Stimulated activated CD4-positive, alpha-beta T cell treated with anti-CD3 and anti-CD28 coated beads, Interleukin-4, amount 100 ng/mL, for 24 hours (primary cell): ENCODE measurements around the gene PLPPR5.
"Not testable (repeated sequence)": the region's sequence is repeated elsewhere in the genome, so short reads cannot be mapped to it uniquely, and the experiment has no call there.

Experiments used
- DNase-seq: peaks from one replicate; pipeline ENCODE4 v3.0.0-alpha.2; 2020

PLPPR5 gene, protein sequence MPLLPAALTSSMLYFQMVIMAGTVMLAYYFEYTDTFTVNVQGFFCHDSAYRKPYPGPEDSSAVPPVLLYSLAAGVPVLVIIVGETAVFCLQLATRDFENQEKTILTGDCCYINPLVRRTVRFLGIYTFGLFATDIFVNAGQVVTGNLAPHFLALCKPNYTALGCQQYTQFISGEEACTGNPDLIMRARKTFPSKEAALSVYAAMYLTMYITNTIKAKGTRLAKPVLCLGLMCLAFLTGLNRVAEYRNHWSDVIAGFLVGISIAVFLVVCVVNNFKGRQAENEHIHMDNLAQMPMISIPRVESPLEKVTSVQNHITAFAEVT

DNA sequence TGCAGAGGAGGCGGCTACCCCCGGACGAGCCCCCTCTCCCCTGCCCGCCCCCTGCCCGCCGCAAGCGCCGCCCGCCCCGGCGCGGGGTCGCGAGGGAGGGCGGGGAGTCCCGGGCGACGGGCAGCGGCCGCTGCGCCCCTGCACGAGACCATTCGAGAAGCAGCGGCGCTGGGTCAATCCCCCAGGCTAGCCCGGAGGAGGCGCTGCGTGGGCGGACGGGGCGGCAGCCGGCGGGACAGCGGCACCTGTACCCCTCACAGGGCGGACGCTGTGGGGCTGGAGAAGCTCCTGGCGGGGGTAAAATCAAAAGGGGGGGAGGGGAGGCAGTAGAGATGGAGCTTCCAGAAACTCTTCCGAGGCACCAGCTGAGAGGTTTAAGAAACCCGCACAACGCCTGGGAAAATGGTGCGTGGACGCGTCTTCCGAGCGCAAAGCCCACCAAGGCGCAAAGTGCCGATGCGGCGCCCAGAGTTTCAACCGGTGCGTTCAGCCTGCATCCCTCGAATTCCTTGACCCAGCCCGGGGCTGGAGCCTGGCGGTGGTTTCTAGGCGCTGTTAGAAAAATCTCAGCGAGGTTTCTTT is at the start of gene PLPPR5:
Gene PLPPR5 (minus strand): TSS at position 1 of the 582 bp plus-strand sequence. CDS start 190 bp downstream, outside the sequence.
- DNase-seq, result no peak

DNA sequence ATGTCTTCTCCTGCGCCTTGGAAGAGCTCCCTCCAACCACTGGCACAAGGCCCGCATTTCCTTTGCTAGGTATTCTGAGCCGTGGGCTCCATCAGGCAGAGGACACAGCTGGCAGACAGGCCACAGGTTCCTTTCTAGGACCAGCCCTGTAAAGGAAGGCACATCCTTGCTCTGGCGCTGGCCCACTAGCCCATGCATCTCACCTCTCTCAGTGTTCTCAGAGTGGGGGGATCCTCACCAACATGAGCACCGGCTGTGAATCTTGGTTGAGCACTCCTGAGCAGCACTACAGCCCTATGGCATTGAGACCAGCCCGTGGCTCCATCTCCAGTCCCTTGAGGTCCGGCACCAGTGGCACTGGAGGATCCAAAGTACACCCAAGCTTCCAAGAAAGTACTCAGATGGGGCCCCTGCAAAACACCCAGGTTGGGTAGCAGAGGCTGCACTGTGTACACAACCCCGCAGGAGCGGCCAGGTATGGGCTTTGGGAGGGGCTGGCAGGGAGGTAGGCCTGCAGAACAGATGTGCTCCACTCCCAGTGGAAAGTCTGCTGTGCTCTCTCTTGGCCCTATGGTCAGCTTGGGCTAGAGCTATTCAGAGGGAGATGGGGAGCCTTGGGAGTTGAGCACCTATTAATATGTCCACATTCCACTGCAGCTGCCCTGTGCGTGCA is 47.1 kb upstream of the PLPPR5 start:
- DNase-seq, result no peak

DNA sequence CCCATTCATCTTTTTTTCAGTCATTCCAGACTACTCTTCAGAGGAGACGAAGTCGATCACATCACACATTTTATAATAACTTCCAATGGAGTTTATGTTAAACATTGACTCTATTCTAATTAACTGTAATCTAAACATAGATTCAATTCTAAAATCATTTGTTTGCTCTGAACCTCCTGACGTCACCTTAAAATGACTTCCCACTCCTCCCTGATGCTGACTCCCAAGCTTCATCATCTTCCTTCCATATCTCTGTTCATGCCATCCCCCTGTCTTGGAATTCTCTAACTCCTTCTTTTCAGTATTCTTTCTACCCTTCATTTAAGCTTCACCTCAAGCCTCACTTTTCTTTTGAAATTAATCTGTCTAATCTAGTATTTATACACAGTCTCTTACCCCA is 45.1 kb upstream of the PLPPR5 start:
- no peak for DNase-seq

DNA sequence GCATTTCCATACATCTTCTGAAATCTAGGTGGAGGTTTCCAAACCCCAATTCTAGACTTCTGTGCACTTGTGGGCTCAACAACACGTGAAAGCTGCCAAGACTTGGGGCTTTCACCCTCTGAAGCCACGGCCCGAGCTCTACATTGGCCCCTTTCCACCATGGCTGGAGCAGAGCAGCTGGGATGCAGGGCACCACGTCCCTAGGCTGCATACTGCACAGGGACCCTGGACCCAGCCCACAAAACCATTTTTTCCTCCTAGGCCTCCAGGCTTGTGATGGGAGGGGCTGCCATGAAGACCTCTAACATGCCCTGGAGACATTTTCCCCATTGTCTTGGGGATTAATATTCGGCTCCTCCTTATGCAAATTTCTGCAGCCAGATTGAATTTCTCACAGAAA is 32.1 kb upstream of the PLPPR5 start:
- DNase-seq, result not testable (repeated sequence)

DNA sequence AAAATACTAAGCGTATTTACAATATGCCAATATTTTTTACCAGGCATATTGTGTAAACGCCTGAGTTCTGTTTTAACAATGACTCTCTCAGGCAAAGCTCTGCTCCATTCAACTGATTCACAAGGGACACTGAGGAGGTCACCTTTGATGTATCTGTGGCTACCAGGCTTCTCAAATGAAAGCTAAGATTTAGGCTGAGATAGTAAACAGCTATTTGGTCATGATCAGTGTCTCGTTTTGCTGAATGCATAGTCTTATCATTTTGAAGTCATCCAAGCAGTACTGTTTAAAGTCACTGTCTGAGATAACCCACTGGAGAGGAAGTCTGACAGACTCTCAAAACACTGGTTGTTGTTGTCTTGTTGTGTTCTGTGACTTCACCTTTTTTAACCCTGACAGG is 13.7 kb upstream of the PLPPR5 start:
- no peak for DNase-seq

DNA sequence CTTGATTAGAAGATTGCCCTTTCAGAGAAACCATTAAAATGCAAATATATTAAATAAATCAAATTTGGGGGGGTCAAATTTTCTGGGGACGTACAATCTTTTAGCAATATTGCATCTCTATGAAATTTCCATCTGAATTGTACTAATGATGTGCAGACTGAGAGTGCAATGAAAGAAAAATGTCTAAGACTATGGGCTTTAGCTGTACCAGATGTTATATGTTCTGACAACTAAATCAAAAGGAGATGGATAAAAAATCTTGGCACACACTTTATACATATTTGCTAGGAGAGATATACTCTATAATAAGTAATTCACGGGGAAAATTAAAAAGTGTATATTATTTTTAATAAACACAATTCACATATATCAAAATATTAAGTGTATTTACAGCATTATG is 13.0 kb upstream of the PLPPR5 start:
- no peak for DNase-seq

DNA sequence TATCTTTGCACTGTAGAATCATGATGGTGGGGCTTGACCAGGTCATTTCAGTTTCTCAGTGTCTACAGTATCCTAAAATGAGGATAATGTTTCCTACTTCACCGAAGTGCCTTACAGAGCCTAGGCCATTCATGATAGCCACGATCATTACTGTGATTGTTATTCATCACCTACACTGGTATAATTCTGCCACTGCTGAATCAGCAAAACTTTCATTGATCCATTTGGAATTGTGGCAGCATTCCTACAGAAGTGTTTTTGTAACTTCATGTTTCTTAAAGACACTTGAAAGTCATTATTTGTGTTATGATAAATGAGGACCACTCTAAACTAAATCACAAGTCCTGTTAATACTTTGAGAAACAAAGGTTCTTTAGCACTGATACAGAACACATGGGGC is 6.0 kb upstream of the PLPPR5 start:
- no peak for DNase-seq

DNA sequence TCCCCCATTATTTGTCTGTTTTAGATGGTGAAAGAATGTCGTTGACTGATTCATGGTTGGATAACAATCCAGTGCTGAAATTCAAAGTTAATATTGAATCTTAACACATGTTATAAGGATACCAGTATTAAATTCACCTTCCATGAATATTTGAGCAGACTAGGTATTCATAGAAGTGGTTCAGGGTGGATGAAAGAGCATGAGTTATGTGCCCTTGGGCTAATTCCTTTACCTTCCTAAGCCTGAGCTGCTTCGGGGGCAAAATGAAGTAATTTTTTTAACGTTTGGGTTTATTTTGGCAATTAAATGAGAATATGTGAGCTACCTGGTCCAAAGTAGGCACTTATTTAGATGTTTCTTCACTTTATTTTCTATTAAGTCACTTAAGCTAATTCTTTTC is 2.7 kb upstream of the PLPPR5 start:
- no peak for DNase-seq

DNA sequence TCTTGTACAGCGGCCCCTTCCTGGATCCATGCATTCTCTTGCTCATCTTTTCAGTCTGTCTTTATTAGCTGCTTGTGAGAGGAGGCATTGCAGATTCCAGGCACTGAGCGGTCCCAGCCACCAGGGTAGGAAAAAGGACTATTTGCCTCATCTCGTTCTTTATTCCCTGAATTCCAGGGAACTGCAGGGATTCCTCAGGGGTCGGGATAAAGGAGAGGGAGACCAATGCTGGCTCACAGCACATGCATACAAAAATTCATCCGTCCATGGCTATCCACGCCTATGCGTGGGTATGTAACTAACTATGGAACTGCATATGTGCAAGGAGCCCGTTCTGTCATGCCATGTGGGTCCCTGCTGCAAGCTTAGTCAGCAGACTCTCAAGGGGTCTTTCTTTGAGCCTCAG is 879 bp upstream of the PLPPR5 start:
- DNase-seq, result no peak

DNA sequence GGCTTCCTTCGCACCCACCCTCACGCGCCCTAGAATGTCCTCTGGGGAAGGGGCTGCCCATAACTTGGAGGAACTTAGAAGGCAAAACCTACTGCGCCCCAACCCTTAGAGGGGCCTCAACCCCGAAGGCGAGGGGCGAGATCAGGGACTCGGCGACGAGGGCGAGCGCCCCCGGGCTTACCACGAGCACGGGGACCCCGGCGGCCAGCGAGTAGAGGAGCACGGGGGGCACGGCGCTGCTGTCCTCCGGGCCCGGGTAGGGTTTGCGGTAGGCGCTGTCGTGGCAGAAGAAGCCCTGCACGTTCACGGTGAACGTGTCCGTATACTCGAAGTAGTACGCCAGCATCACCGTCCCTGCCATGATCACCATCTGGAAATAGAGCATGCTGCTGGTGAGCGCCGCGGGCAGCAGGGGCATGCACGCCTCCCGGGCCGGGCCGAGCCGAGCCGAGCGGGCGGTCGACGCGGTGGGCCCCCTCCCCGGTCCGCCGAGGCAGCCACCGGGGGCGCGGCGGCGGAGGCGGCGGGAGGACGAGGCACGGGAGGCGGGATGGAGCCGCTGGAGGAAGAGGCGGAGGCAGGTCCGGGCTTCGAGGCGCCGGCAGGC is 304 bp downstream of the PLPPR5 start:
- DNase-seq, result no peak

DNA sequence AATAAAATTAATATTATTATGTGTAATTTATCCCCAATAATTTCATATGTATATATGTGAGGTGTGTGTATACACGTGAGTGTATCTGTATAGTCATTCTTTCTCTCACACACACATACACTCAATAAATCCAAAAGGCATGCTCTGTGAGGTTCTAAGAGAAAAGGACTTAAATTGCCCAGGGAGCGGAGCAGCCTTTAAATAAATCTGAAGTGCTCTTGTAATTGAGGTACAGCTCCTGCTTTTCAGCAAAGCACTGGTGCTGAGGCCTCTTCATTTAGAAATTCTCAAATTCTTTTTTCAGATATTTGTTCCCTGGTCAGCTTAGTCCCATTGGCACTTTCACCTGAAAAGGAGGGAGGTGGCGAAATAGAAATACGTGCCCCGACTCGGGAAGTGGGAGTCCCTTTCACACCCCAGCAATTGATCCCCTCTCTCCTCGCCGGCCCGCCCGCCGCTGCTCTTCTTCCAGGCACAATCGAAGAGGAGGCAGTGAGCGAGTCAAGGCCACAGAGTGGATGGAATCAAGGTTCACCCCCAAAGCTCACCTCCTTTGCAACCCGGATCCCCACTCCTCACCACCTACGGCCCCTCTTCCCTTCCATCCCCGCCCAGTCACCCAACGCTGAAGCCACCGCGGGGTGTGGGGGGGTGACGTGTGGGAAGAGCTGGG is 944 bp downstream of the PLPPR5 start:
- no peak for DNase-seq

DNA sequence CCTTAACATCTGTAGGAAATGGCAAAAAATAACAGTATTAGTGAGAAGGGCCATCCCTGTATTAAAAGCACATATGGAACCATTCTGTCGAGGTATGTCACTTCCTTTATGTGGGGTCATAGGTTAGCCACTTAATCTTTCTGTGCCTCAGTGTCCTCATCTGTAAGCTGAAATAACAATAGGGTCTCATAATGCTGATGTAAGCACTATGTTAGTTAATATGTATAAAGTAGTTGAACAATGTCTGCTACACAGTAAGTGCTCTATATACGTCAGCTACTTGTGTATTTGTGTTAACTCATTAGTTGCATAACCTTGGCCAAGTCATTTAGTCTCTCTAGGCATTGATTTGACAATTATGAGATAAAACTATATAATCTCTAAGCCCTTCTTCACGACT is 11.8 kb downstream of the PLPPR5 start:
- DNase-seq, result no peak

DNA sequence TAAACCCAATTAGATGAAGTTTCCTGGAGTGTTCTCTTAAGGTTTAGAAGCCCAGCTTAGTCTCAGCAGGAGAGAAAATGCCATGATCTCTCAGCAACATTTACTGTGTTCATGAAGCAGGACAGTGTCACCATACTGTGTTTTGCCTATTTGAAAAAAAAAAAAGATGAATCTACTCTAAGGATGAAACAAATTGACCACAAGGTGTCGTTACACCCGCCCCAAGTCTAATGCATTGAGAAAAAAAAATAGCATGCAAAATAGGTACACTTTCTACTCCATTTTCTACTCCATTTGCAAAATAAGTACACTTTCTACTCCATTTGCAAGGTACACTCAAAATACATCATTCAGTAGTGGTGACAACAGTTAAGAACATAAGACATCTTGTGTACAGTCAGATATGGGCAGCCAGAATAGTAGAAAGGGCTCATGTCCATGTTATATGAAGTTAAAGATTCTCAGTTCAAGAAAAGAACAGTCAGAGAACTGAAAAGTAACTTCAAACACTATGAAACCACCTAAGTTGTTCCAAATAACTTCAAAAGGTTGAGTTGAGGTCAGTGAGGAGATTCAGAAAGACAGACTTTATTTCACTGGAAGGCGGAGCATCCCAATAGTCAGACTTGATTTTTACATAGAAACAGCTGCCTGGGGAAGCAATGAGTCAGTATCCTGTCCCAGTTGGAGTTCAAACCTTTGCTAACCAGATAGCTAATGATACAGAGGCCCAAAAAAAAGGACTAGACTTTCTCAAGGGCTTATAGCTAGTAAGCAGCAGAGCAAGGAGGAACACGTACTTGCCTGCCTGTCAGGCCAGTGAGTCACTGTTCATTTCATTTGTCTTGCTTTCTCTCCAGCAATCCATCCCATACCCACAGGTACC is 13.3 kb downstream of the PLPPR5 start:
- DNase-seq, result no peak

DNA sequence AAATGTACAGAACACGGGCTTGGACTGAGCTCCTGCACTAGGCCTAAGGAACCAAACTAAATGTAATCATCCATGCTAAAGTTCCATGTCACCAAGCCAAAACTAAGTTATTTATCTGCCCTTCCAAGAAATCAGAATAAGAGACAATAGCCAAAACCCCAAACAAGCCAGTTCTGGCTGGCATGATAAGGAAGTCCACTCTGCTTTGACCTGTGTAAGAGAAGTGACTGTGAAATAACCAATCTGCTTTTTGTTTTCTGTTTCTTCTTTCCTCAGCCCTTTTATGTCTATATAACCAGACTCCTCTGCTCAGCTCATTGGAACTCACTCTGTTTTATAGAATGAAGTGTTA is 15.1 kb downstream of the PLPPR5 start:
- DNase-seq, result no peak

DNA sequence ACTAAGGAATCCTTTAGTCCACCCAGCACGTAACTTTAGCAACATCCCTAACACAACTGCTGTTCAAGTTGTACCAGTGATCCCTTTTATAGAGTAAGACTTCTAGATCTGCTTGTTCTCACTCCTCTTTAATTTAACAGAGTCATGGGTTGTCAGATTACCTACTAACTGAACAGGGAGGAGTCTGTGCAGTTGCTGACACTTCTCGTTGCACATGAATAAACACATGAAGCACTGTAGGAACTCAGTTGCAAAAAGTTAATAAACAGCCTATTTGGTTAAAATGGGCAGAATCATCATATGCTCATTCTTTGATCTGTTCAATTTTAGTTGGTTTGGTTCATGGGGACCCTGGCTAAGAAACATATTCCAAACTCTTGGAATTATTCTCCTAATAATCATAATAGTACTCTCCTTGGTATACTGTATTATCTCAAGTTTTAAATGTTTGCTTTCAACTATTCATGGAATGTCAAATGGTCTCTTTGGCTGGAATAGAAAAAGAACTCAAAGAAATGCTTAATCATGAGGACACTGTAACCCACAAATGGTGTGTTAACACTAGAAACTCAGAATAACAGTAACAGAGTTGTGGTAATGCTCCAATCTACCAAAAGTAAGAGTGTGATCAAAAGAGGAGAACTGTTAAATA is 15.6 kb downstream of the PLPPR5 start:
- no peak for DNase-seq

DNA sequence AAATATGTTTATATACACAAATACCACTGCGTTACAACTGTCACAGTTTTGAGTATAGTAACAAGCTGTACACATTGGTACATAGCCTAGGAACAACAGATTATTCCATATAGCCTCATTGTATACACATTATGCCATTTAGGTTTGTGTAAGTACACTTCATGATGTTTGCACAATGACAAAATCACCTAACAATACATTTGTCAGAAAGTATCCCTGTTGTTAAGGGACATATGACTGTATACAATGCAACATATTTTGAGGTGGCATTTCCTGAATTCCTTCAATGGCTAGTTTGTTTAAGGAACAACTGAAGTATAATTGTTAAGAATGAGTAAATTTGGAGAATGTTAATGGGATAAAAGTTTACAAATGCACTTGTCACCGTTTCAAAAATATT is 19.0 kb downstream of the PLPPR5 start:
- no peak for DNase-seq

DNA sequence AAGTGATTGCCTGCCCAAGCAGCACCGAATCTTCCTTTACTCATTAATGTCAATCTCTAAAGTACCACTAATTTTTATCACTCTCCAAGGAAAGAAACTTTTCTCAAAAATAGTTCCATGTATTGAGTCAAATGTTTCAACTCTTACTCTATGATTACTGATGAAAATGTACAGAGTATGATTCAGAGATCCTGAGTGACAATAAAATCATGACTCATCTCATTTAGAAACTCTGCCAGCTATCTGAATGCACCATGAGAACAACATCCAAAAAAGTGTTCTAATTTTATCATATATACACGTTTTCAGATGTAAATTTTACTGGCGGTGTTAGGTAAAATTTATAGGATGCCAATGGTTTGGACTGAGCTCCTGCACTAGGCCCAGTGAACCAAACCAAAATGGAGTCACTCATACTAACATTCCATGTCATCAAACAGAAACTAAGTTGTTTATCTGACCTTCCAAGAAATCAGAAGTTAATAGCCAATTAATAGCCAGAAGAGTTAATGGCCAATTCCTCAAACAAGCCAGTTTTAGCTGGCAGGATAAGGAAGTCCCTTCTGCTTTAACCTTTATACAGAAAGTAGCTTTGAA is 22.6 kb downstream of the PLPPR5 start:
- no peak for DNase-seq

DNA sequence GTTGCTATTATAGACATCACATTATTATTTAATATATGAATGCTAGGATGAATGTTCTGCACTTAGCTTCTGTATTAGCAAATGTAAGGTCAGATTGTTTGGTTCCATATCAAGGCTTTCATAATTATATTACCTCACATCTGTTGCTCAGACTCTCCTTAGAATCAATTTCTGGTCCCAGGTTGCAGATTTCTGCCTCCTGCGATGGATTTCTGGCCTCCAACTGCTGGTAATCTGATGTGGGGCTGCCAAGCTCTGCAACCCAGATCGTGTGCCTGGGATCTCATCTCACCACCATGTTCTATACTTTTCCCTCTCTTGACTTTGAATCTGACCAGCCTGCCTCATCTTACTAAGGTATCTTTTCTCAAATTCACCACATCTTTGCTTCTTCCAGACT is 25.2 kb downstream of the PLPPR5 start:
- no peak for DNase-seq

DNA sequence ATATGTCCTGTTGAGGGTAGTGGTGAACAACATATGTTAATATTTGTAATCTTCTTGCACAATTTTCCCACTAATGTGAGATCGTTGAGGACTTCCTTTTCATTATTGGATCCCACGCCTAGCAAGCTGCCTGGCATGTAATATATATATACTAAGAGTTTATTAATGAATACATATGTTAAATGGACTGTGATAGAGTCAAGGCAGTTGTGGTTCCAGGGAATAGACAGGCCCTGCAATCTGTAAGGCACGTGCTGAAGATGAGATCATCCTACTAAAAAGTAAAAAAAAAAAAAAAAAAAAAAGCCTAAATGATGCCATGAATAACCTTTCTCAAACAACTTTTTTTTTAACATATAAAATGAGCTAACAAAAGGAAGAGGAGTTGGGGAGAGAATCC is 28.9 kb downstream of the PLPPR5 start:
- no peak for DNase-seq

DNA sequence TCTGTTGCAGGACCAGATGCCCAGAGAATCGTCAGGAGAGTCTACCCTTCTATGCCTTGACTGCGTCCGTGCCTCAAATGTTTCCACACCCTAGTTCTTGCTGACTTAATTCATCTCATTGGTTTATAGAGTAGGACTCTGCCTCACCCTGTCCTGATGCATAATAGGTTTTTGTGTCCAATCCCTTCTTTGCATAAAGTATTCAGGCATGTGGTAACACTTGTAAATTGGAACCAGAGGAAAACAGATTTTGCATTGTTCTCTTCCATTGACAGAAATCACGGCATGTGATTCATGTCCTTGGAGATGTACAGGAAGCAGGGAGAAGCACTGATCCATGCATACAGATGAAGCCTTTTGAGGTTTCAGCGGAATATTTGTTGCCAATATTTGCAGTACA is 29.5 kb downstream of the PLPPR5 start:
- no peak for DNase-seq

DNA sequence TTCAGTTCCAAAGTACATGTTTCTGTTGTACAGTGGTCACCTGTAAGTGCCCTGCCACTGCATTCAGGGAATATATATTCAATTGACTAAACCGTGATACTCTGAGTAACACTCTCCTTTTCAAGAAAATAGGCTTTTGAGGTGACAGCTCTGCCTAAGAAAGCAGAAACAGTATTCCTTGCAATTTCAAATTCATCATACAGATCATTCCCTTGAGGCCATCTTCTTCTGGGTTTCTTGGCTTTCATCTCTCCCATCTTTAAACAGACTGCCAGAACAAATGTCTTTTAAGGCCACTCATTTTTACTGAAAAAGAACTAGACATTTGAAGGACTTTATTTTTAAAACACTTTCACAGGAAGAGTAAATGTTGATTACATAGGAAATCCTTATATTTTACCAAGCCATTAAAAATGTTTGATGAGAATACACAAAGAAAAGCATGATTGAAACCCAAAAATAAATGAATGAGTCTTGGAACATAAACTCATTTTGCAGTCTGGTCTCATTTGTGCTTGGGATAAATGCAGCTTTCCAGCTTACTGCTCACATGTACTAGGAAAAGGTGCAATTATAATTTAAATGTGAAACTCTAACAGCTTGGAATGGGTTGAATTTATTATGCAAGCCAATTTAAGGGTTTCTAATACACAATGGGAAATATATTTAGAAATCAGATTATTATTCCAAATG is 34.7 kb downstream of the PLPPR5 start:
- no peak for DNase-seq
